Coronary artery (tissue), 2 donors: ENCODE results near the gene OCSTAMP.

Experiments used
- DNase-seq: peaks from one replicate; pipeline ENCODE4 v3.0.0-alpha.2; 2017; ENCODE audit warnings: low spot score
- H3K27ac ChIP-seq, 2 donors: fragments of 200-600 bp; sonication (generic); one replicate each; pipeline ENCODE4 v1.5.1; 2016 to 2019
- H3K4me3 ChIP-seq: fragments of 200-600 bp; sonication (generic); 2 replicates; pipeline ENCODE4 v1.5.1; 2016; ENCODE audit warnings: mild to moderate bottlenecking, moderate library complexity
- CTCF ChIP-seq: fragments of 200-600 bp; sonication (generic); IDR thresholded peaks from one replicate; pipeline ENCODE4 v1.5.1; 2019; ENCODE audit warnings: antibody characterized with exemption

Gene OCSTAMP

GRCh38 chr20:46520976-46521579, 29.4 kb downstream of the OCSTAMP start:
- Histone ChIP-seq H3K27ac (no peak overlapping the region), H3K4me3 (no peak overlapping the region)
- TF ChIP-seq CTCF: no peak
- DNase-seq: no peak

DNA sequence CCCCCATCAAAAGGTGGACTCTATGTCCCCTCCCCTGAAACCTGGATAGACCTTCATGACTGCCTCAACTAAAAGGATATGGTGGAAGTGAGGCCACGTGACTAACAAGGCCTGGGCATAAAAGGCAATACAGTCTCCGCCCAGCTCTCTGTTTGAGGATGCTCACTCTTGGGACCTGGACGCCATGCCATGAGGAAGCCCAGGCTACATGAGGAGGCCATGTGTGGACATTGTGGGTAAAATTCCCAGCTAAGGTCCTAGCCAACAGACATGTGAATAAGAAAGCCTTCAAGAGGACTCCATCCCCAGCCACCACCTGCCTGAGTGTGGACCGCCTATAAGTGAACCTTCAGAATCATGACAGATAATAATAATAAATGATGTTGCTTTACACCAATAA, 29.9 kb downstream of the OCSTAMP start:
- Histone ChIP-seq H3K27ac (no peak overlapping the region), H3K4me3 (no peak overlapping the region)
- TF ChIP-seq CTCF: no peak
- no peak for DNase-seq

DNA sequence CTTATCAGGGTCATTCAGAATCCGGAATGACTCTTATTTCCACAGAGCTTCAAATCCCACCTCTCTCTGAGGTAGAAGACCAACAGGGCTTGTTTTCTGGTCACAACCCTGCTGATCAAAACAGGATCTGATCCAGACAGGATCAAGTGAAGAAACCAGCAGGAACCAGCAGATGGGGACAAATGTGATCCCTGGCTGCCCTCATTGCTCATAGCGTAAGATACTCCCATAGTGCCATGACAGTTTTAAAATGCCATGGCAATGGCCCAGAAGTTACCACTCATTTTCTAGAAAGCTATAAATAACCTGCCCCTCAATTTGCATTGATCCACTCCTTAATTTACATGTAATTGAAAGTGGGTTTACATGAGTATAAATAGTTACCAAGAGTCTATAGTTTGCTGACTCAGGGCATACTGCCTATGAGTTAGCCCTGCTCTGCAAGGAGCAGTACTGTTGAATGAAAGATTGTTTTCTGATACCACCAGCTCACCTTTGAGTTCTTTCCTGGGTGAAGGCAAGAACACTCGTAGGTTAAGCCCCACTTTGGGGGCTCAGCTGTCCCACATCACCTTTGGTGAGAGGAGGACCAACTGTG, 30.9 kb downstream of the OCSTAMP start:
- no peak overlapping the region for H3K27ac ChIP-seq
- no peak overlapping the region for H3K4me3 ChIP-seq
- no peak for TF ChIP-seq CTCF
- DNase-seq: no peak

DNA sequence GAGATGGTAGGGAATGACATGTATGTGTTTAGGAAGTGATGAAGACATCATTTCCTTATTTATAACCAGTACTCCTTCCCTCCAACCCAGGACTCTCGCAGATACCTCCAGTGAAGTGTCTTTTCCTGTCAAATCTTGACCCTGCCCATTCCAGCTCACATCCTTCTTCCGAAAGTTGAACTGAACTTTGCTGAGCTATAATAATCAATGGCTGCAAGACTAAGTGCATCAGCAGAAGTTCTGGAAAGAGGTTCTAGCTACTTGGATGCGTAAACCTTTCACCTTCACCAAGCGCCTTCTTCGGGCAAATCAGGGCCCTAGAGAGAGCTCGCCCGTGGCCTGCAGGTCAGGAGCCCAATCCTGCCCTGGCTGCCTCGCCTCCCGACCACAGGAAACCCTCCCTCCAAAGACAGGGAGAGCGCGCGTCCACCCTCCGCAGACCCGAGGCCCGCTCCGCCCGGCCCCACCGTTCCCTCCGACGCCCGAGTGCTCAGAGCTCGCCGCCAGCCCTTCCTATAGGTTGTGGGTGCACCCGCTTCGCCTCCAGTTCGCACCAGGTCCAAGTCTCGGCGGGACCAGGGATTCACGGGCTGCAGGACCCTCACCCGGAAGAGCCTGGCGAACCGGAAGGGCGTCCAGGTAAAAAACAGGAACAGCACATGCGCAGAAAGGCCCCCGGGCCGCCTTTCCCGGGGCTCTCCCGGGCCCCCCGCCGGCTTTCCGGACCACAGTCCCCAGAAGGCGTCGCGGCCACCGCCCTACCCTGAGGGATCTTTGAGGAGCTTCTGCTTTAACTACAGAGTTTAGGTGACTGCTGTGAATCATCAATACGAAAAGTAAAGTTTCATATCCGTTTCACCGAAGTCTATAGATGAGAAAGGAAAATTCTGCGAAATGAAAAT, 37.3 kb downstream of the OCSTAMP start, which contains the start of gene ZNF334:
Gene ZNF334, minus strand, starts transcription at position 617 of the 902 bp plus-strand sequence. CDS start 1,457 bp downstream, outside the sequence.
- H3K4me3 ChIP-seq: peak within 1 kb of the TSS; percentile 84
- peak within 1 kb of the TSS in 1 of 2 donors; percentile 26 for H3K27ac ChIP-seq
- no peak for TF ChIP-seq CTCF
- no peak for DNase-seq

GRCh38 chr20:46509523-46509922, 40.9 kb downstream of the OCSTAMP start:
- no peak for TF ChIP-seq CTCF
- H3K4me3 ChIP-seq: no peak overlapping the region
- no peak overlapping the region for H3K27ac ChIP-seq
- no peak for DNase-seq

GRCh38 chr20:46507760-46508407, 42.6 kb downstream of the OCSTAMP start:
- no peak for DNase-seq
- no peak overlapping the region for H3K4me3 ChIP-seq
- no peak for TF ChIP-seq CTCF
- H3K27ac ChIP-seq: no peak overlapping the region
